ENCODE results near the gene FUT6.
"Not testable (repeated sequence)": the region's sequence is repeated elsewhere in the genome, so short reads cannot be mapped to it uniquely, and the experiment has no call there.

FUT6 gene

GRCh38 chr19:5787409-5788182 is 51.9 kb downstream of the FUT6 start:
- DNase-seq (ENCODE audit: low read depth in 3 of 3, low spot score in 1 of 3), result no peak

GRCh38 chr19:5786593-5787408 is 52.7 kb downstream of the FUT6 start:
- no peak for DNase-seq (ENCODE audit: low read depth in 3 of 3, low spot score in 1 of 3)

GRCh38 chr19:5785423-5785822 is 54.1 kb downstream of the FUT6 start:
- DNase-seq (ENCODE audit: low read depth in 3 of 3, low spot score in 1 of 3), result no peak

- DNase-seq (ENCODE audit: low read depth in 3 of 3, low spot score in 1 of 3), result no peak
Measured at GRCh38 chr19:5784581-5785147, 54.8 kb downstream of the FUT6 start, which contains the start of gene PRR22. Gene PRR22 (minus strand): TSS chr19:5784746. CDS start chr19:5784660, 86 bp downstream.

- no peak for DNase-seq (ENCODE audit: low read depth in 3 of 3, low spot score in 1 of 3)
Measured at GRCh38 chr19:5782945-5783919, 56.3 kb downstream of the FUT6 start.

- DNase-seq (ENCODE audit: low read depth in 3 of 3, low spot score in 1 of 3), result no peak
Measured at GRCh38 chr19:5782322-5782721, 57.2 kb downstream of the FUT6 start.

GRCh38 chr19:5780916-5781315 is 58.6 kb downstream of the FUT6 start:
- not testable (repeated sequence) for DNase-seq (ENCODE audit: low read depth in 3 of 3, low spot score in 1 of 3)

Data from stimulated activated CD4-positive, alpha-beta T cell treated with anti-CD3 and anti-CD28 coated beads, TNF-alpha, amount 100 ng/mL, for 1 hour (primary cell).